Right lobe of liver (tissue), 6 donors: ENCODE measurements around the gene AKAP13. TPM values are rescaled to one million over a fixed set of nuclear protein-coding genes. Genes with fewer than 3 reads are reported as not detected.

Experiments used
- ATAC-seq, 4 donors: fragments of 200-7000 bp; cut with Tn5 transposase; one replicate each; pipeline ENCODE4 v1.9.1; 2020; ENCODE audit warnings: mild to moderate bottlenecking in 4 of 4, moderate library complexity in 4 of 4
- DNase-seq, 3 donors: peaks; one replicate each; pipeline ENCODE4 v3.0.0-alpha.2; 2020
- H3K27ac ChIP-seq, 3 donors: fragments of 200-600 bp; one replicate each; pipeline ENCODE4 v1.8.0; 2022
- H3K27me3 ChIP-seq, 2 donors: fragments of 200-600 bp; one replicate each; pipeline ENCODE4 v1.8.0; 2022
- H3K36me3 ChIP-seq, 4 donors: fragments of 200-600 bp; sonication (generic) in 1 of 4; one replicate each; pipeline versions ENCODE4 v1.5.1 to v1.8.0; 2017 to 2022; ENCODE audit warnings: control low read depth in 1 of 4
- H3K4me1 ChIP-seq, 4 donors: fragments of 200-600 bp; sonication (generic) in 1 of 4; one replicate each; pipeline versions ENCODE4 v1.5.1 to v1.8.0; 2017 to 2022; ENCODE audit warnings: control low read depth in 1 of 4
- H3K4me3 ChIP-seq, 3 donors: fragments of 200-600 bp; one replicate each; pipeline ENCODE4 v1.8.0; 2022
- H3K9me3 ChIP-seq, 4 donors: fragments of 200-600 bp; sonication (generic) in 1 of 4; one replicate each; pipeline versions ENCODE4 v1.5.1 to v1.8.0; 2017 to 2022; ENCODE audit warnings: control low read depth in 1 of 4
- POLR2A ChIP-seq: fragments of 450-650 bp; IDR thresholded peaks from one replicate; pipeline ENCODE4 v1.6.1; 2017; ENCODE audit warnings: antibody characterized with exemption, mild to moderate bottlenecking
- WGBS: methylation state at CpG from one replicate; pipeline ENCODE4 v1.1.6; 2018; ENCODE audit warnings: low coverage, low lambda C conversion rate; ENCODE audit not compliant: insufficient coverage; ENCODE audit errors: missing lambda C conversion rate; 5-methylcytosine and 5-hydroxymethylcytosine counted together
- intact Hi-C, 2 donors: fragments of 100-400 bp; cut with DNase I; formaldehyde crosslinking; loops; one replicate each; pipeline versions ENCODE4 v1.11.2 to v1.14.1; 2022
- total RNA-seq, 6 experiments: library from RNA; depleted of rRNA in 2 of 6; stranded (reverse); fragments of >200 nt in 2 of 6; fragmentation: NEBNext Ultra II Directional in 3 of 6; extraction: Animal tissue kit (Norgen Biotek cat#: 25700) in 3 of 6; gene quantifications; one replicate each; pipeline versions ENCODE4 v1.1.0 to v1.2.4, GENCODE V29; 2016 to 2023
- TF ChIP-seq, protein P1 (sequence below), 4 donors: fragments of 200-600 bp in 3 of 4; fragments of 450-650 bp in 1 of 4; IDR thresholded peaks; one replicate each; pipeline versions ENCODE4 v1.5.1 to v1.8.0; 2016 to 2022; ENCODE audit warnings: antibody characterized with exemption in 4 of 4, mild to moderate bottlenecking in 2 of 4
- donor health status: DM: no; HTN: yes; CAD: no.
- donor health status: DM: no; HTN: no; CAD: no.
- donor health status: DM: no; HTN: no; CAD: no.
- donor health status: DM: no; HTN: yes; CAD: no.
- donor health status: DM: no; HTN: yes; CAD: no.

AKAP13 gene
- total RNA-seq, 6 experiments from 2014 or later, result 50.1 to 73.1 (median 63.9) TPM

DNA sequence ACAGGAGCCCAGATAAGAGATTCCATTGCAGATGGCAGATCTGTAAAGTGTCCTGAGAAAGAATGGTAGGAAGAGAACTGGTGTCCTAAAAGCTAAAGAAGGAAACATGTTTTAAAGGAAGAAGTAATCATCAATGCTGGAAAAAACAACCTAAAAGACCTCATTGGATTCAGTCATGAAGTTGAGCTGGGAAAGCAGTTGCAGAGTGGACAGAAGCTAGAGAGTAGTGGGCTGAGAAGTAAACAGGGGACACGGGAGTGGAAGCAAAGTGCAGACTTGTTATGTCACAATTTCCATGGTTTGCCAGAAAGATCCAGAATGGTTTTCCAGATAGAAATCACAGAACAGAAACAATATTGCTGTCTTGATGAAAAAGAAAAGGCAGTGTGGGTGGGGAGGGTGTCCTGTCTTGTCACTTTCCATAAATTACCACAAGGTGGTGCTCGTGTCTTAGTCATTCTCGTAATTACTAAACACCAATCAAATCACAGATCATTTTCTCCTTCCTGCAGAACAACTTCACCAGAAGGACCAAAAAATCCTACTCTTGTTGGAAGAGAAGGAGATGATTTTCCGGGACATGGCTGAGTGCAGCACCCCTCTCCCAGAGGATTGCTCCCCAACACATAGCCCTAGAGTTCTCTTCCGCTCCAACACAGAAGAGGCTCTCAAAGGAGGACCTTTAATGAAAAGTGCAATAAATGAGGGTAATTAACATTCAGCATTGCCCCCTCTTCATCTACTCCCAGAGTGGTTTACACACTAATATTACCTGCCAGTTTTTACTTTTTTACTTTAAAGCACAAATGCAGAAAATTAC is 349.8 kb downstream of the AKAP13 start:
- Histone ChIP-seq H3K27ac (no peak overlapping the region), H3K4me3 (no peak overlapping the region), H3K36me3 (peaks cover 0 to 53% (median 36%) of the 10 kb centered on the region in 4 donors), H3K27me3 (no peaks in the 10 kb centered on the region), H3K9me3 (peaks cover 0 to 3% (median 0%) of the 10 kb centered on the region in 4 donors), H3K4me1 (peaks cover 0 to 12% (median 0%) of the 10 kb centered on the region in 4 donors)
- ATAC-seq (peak; percentile 80 to 91 (median 86)), DNase-seq (no peak)
- TF ChIP-seq, protein P1, sequence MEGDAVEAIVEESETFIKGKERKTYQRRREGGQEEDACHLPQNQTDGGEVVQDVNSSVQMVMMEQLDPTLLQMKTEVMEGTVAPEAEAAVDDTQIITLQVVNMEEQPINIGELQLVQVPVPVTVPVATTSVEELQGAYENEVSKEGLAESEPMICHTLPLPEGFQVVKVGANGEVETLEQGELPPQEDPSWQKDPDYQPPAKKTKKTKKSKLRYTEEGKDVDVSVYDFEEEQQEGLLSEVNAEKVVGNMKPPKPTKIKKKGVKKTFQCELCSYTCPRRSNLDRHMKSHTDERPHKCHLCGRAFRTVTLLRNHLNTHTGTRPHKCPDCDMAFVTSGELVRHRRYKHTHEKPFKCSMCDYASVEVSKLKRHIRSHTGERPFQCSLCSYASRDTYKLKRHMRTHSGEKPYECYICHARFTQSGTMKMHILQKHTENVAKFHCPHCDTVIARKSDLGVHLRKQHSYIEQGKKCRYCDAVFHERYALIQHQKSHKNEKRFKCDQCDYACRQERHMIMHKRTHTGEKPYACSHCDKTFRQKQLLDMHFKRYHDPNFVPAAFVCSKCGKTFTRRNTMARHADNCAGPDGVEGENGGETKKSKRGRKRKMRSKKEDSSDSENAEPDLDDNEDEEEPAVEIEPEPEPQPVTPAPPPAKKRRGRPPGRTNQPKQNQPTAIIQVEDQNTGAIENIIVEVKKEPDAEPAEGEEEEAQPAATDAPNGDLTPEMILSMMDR (IDR thresholded peaks at IDR 0.05), result peak; percentile 68 to 85 (median 73)
- no peak for TF ChIP-seq POLR2A
- WGBS, result 33% methylated on average over 5 of the region's 5 CpGs
- intact Hi-C loops, result loop anchor here in 1 of 2 donors (5.0 kb wide), 1 partner anchor 107 kb away; no protein-coding TSS in a partner anchor

DNA sequence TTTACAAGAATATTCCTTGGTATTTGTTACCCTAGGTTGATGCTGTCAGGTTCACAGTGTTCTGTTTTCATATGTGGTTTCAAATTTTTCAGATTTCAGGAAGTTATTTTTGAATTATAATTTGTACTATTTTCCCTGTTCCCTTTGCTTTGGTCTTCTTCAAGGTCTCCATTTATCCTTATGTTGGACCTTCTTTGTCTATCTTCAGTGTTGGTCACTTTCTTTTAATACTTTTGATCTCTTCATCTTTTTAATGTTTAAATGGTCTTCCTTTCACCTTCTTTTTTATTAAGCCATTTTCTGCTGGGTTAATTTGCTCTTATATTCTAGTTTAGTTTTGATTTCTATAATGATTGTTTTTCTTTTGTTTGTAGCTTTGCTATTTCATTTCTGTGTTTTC is 353.0 kb downstream of the AKAP13 start:
- ATAC-seq (no peak), DNase-seq (no peak)
- no peak overlapping the region for H3K4me3 ChIP-seq
- no peak for TF ChIP-seq POLR2A
- TF ChIP-seq, protein P1 (IDR thresholded peaks at IDR 0.05), result no peak
- no peaks in the 10 kb centered on the region for H3K27me3 ChIP-seq
- H3K36me3 ChIP-seq, result peaks cover 0 to 67% (median 45%) of the 10 kb centered on the region in 4 donors
- intact Hi-C loops, result loop anchor here in 1 of 2 donors (5.0 kb wide), 1 partner anchor 104 kb away; no protein-coding TSS in a partner anchor
- peaks cover 0 to 3% (median 0%) of the 10 kb centered on the region in 4 donors for H3K9me3 ChIP-seq
- no peak overlapping the region for H3K27ac ChIP-seq
- peaks cover 0 to 8% (median 0%) of the 10 kb centered on the region in 4 donors for H3K4me1 ChIP-seq

DNA sequence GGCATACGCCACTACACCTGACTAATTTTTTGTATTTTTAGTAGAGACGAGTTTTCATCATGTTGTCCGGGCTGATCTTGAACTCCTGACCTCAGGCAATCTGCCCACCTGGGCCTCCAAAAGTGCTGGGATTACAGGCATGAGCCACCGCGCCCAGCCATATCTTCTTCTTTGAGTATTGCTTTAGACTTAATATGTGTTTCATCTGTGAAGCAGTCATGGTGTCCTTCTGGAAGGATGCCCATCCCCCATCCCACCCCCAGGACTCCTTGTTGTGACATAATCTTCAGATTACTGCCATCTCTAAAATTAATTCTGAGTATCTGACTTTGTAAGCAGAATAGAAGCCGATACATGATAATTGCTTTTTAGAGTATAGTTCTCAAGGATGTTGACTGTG is 356.7 kb downstream of the AKAP13 start:
- Histone ChIP-seq H3K9me3 (peaks cover 0 to 3% (median 0%) of the 10 kb centered on the region in 4 donors), H3K27ac (no peak overlapping the region), H3K36me3 (peaks cover 0 to 61% (median 45%) of the 10 kb centered on the region in 4 donors), H3K4me1 (no peaks in the 10 kb centered on the region), H3K4me3 (no peak overlapping the region), H3K27me3 (no peaks in the 10 kb centered on the region)
- intact Hi-C loops, result no loop called here
- ATAC-seq (no peak), DNase-seq (no peak)
- no peak for TF ChIP-seq POLR2A
- TF ChIP-seq, protein P1 (IDR thresholded peaks at IDR 0.05), result no peak
- WGBS, result 81% methylated on average over 5 of the region's 6 CpGs

GRCh38 chr15:85741021-85741421 is 360.6 kb downstream of the AKAP13 start:
- no peak overlapping the region for H3K4me3 ChIP-seq
- ATAC-seq (no peak), DNase-seq (no peak)
- H3K36me3 ChIP-seq, result peaks cover 0 to 75% (median 43%) of the 10 kb centered on the region in 4 donors
- TF ChIP-seq POLR2A, result no peak
- TF ChIP-seq, protein P1 (IDR thresholded peaks at IDR 0.05), result no peak
- H3K4me1 ChIP-seq, result no peaks in the 10 kb centered on the region
- 96% methylated on average over 16 of the region's 20 CpGs for WGBS
- intact Hi-C loops, result no loop called here
- no peak overlapping the region for H3K27ac ChIP-seq
- H3K27me3 ChIP-seq, result no peaks in the 10 kb centered on the region
- no peaks in the 10 kb centered on the region for H3K9me3 ChIP-seq
